Left lung (tissue), 10 donors: ENCODE data around the gene KIAA1217. TPM values are rescaled to one million over a fixed set of nuclear protein-coding genes. Genes with fewer than 3 reads are reported as not detected.

Source experiments
- ATAC-seq: fragments of 200-7000 bp; cut with Tn5 transposase; one replicate; pipeline ENCODE4 v1.9.1; 2020; ENCODE audit warnings: moderate library complexity
- DNase-seq, 4 donors: peaks; one replicate each; pipeline ENCODE4 v3.0.0-alpha.2; 2013 to 2020
- H3K27ac ChIP-seq, 2 donors: fragments of 200-600 bp; sonication (generic) in 1 of 2; one replicate each; pipeline versions ENCODE4 v1.5.0 to v1.8.0; 2020 to 2021
- H3K27me3 ChIP-seq, 2 donors: fragments of 200-600 bp; sonication (generic) in 1 of 2; one replicate each; pipeline versions ENCODE4 v1.5.0 to v1.8.0; 2020 to 2021
- H3K36me3 ChIP-seq, 2 donors: fragments of 200-600 bp; sonication (generic) in 1 of 2; one replicate each; pipeline versions ENCODE4 v1.5.0 to v1.8.0; 2020 to 2021
- H3K4me1 ChIP-seq, 2 donors: fragments of 200-600 bp; one replicate each; pipeline ENCODE4 v1.8.0; 2021
- H3K4me3 ChIP-seq, 2 donors: fragments of 200-600 bp; sonication (generic) in 1 of 2; one replicate each; pipeline versions ENCODE4 v1.5.0 to v1.8.0; 2020 to 2021; ENCODE audit warnings: mild to moderate bottlenecking in 1 of 2
- H3K9me3 ChIP-seq, 2 donors: fragments of 200-600 bp; sonication (generic) in 1 of 2; one replicate each; pipeline versions ENCODE4 v1.5.0 to v1.8.0; 2020 to 2021
- CTCF ChIP-seq, 2 donors: fragments of 200-600 bp; sonication (generic) in 1 of 2; IDR thresholded peaks; one replicate each; pipeline versions ENCODE4 v1.5.0 to v1.8.0; 2021; ENCODE audit warnings: antibody characterized with exemption in 2 of 2
- intact Hi-C, 2 donors: fragments of 100-400 bp; cut with DNase I; formaldehyde crosslinking; loops; one replicate each; pipeline versions ENCODE4 v1.11.2 to v1.14.2; 2022
- polyA plus RNA-seq, 6 donors: library from polyadenylated mRNA; unstranded; fragments of 120-200 nt; gene quantifications; one replicate each; pipeline ENCODE4 v1.2.1, GENCODE V29; 2013; ENCODE audit not compliant: insufficient read length in 6 of 6
- total RNA-seq, 2 donors: library from RNA; stranded (reverse); fragmentation: NEBNext Ultra II Directional; extraction: Animal tissue kit (Norgen Biotek cat#: 25700); gene quantifications; one replicate each; pipeline ENCODE4 v1.2.1, GENCODE V29; 2021
- donor health status: DM: no; HTN: yes; CAD: no.
- donor health status: DM: no; HTN: no; CAD: no.

The KIAA1217 gene
- total and polyA plus RNA-seq, 8 donors = 28.3 to 69.1 (median 60.4) TPM

- intact Hi-C loops = no loop called here
- no peaks in the 10 kb centered on the region for H3K9me3 ChIP-seq
- H3K4me1 ChIP-seq = peaks cover 0 to 7% of the 10 kb centered on the region in 2 donors
- ATAC-seq (peak; percentile 81), DNase-seq (peak in 3 of 4 donors; percentile 46 to 81 (median 69))
- no peaks in the 10 kb centered on the region for H3K36me3 ChIP-seq
- no peak overlapping the region for H3K27ac ChIP-seq
- H3K27me3 ChIP-seq = no peaks in the 10 kb centered on the region
- H3K4me3 ChIP-seq = no peak overlapping the region
- TF ChIP-seq CTCF (IDR thresholded peaks at IDR 0.05) = peak; percentile 25 to 45
These were observed 294.8 kb downstream of the KIAA1217 start for GRCh38 chr10:24503461-24504320.

- Histone ChIP-seq H3K4me1 (peaks cover 0 to 7% of the 10 kb centered on the region in 2 donors), H3K27me3 (no peaks in the 10 kb centered on the region), H3K36me3 (no peaks in the 10 kb centered on the region), H3K4me3 (no peak overlapping the region), H3K9me3 (no peaks in the 10 kb centered on the region), H3K27ac (no peak overlapping the region)
- ATAC-seq = no peak
- no peak for TF ChIP-seq CTCF (IDR thresholded peaks at IDR 0.05)
- intact Hi-C loops = no loop called here
- DNase-seq = peak in 1 of 4 donors; percentile 40
These were observed 296.8 kb downstream of the KIAA1217 start for GRCh38 chr10:24505759-24506158.

- no peak overlapping the region for H3K4me3 ChIP-seq
- H3K4me1 ChIP-seq = no peaks in the 10 kb centered on the region
- DNase-seq (peak in 1 of 4 donors; percentile 35), ATAC-seq (peak; percentile 26)
- no peaks in the 10 kb centered on the region for H3K36me3 ChIP-seq
- no peaks in the 10 kb centered on the region for H3K27me3 ChIP-seq
- TF ChIP-seq CTCF (IDR thresholded peaks at IDR 0.05) = no peak
- H3K27ac ChIP-seq = no peak overlapping the region
- no peaks in the 10 kb centered on the region for H3K9me3 ChIP-seq
- intact Hi-C loops = loop anchor here in 1 of 2 donors (10.0 kb wide), 1 partner anchor 518 kb away; no protein-coding TSS in a partner anchor
These were observed 304.2 kb downstream of the KIAA1217 start for GRCh38 chr10:24513155-24513554.

GRCh38 chr10:24515481-24515880 lies 306.5 kb downstream of the KIAA1217 start:
- Histone ChIP-seq H3K27ac (no peak overlapping the region), H3K36me3 (no peaks in the 10 kb centered on the region), H3K4me1 (peaks cover 4 to 7% of the 10 kb centered on the region in 2 donors), H3K4me3 (no peak overlapping the region), H3K27me3 (no peaks in the 10 kb centered on the region), H3K9me3 (no peaks in the 10 kb centered on the region)
- DNase-seq = no peak
- intact Hi-C loops = loop anchor here in 1 of 2 donors (10.0 kb wide), 1 partner anchor 521 kb away; no protein-coding TSS in a partner anchor
- no peak for TF ChIP-seq CTCF (IDR thresholded peaks at IDR 0.05)
- no peak for ATAC-seq

- intact Hi-C loops = loop anchor here in 1 of 2 donors (10.0 kb wide), 1 partner anchor 524 kb away; no protein-coding TSS in a partner anchor
- DNase-seq = no peak
- Histone ChIP-seq H3K36me3 (peaks cover 0 to 7% of the 10 kb centered on the region in 2 donors), H3K27ac (no peak overlapping the region), H3K4me1 (peaks cover 4 to 7% of the 10 kb centered on the region in 2 donors), H3K4me3 (no peak overlapping the region), H3K27me3 (no peaks in the 10 kb centered on the region), H3K9me3 (no peaks in the 10 kb centered on the region)
- TF ChIP-seq CTCF (IDR thresholded peaks at IDR 0.05) = no peak
- ATAC-seq = peak; percentile 54
These were observed 309.5 kb downstream of the KIAA1217 start for GRCh38 chr10:24518411-24518810.
